Gastrocnemius medialis (tissue), 4 donors: ENCODE measurements around the gene DMWD.

ENCODE experiments used
- CTCF ChIP-seq, 5 experiments: fragments of 450-650 bp in 3 of 5; fragments of 200-600 bp in 2 of 5; sonication (generic) in 2 of 5; IDR thresholded peaks in 4 of 5; conservative IDR thresholded peaks in 1 of 5; 1 replicate in 4 of 5; 2 replicates in 1 of 5; pipeline ENCODE4 v1.5.1; 2016 to 2019; ENCODE audit warnings: antibody characterized with exemption in 5 of 5, mild to moderate bottlenecking in 3 of 5, moderate library complexity in 3 of 5
- POLR2A ChIP-seq, 2 donors: fragments of 450-650 bp; IDR thresholded peaks; one replicate each; pipeline ENCODE4 v1.6.1; 2017; ENCODE audit warnings: antibody characterized with exemption in 2 of 2, mild to moderate bottlenecking in 2 of 2, moderate library complexity in 2 of 2

- TF ChIP-seq CTCF (IDR thresholded peaks at IDR 0.05 in 4 of 5, conservative IDR thresholded peaks at IDR 0.05 in 1 of 5) (no peak), POLR2A (IDR thresholded peaks at IDR 0.05) (no peak)
Measured at GRCh38 chr19:45793178-45793564, 526 bp upstream of the DMWD start.
